WTC11 (cell line): ENCODE measurements around the gene CCS.

Experiments
- ATF1 ChIP-seq: sonication (generic); formaldehyde crosslinking; IDR thresholded peaks from 2 replicates; pipeline ENCODE4 v1.8.1; 2023; ENCODE audit warnings: mild to moderate bottlenecking, moderate library complexity, missing genetic modification reagents
- CTCF ChIP-seq: fragments of 200-600 bp; IDR thresholded peaks from 2 replicates; pipeline ENCODE4 v1.8.0; 2022; ENCODE audit warnings: antibody characterized with exemption
- FOXP4 ChIP-seq: sonication (generic); formaldehyde crosslinking; IDR thresholded peaks from 2 replicates; pipeline ENCODE4 v1.8.0; 2022; ENCODE audit warnings: mild to moderate bottlenecking, missing genetic modification reagents
- MLX ChIP-seq: sonication (generic); formaldehyde crosslinking; IDR thresholded peaks from 2 replicates; pipeline ENCODE4 v1.8.1; 2023; ENCODE audit warnings: mild to moderate bottlenecking, missing genetic modification reagents, moderate library complexity
- TEAD1 ChIP-seq: sonication (generic); formaldehyde crosslinking; IDR thresholded peaks from 2 replicates; pipeline ENCODE4 v1.8.0; 2022; ENCODE audit warnings: mild to moderate bottlenecking, missing genetic modification reagents
- ZNF416 ChIP-seq: fragments of 250-450 bp; sonication (Bioruptor Pico); IDR thresholded peaks from 2 replicates; pipeline ENCODE4 v1.9.0; 2021; ENCODE audit warnings: mild to moderate bottlenecking, inconsistent platforms
- TF ChIP-seq, protein P1 (sequence below): fragments of 250-450 bp; sonication (Bioruptor Pico); IDR thresholded peaks from 2 replicates; pipeline ENCODE4 v2.1.2; 2022; ENCODE audit warnings: mild to moderate bottlenecking, moderate library complexity
- TF ChIP-seq, protein P2 (sequence below): sonication (generic); formaldehyde crosslinking; IDR thresholded peaks from 2 replicates; pipeline ENCODE4 v1.8.0; 2023; ENCODE audit warnings: missing genetic modification reagents

GRCh38 chr11:66625041-66625751 is 32.2 kb downstream of the CCS start:
- TF ChIP-seq MLX (no peak), TEAD1 (CRISPR knock-in tag) (no peak), CTCF (no peak), FOXP4 (no peak), ZNF416 (CRISPR knock-in tag) (no peak), ATF1 (CRISPR knock-in tag) (no peak)
- TF ChIP-seq, protein P1, sequence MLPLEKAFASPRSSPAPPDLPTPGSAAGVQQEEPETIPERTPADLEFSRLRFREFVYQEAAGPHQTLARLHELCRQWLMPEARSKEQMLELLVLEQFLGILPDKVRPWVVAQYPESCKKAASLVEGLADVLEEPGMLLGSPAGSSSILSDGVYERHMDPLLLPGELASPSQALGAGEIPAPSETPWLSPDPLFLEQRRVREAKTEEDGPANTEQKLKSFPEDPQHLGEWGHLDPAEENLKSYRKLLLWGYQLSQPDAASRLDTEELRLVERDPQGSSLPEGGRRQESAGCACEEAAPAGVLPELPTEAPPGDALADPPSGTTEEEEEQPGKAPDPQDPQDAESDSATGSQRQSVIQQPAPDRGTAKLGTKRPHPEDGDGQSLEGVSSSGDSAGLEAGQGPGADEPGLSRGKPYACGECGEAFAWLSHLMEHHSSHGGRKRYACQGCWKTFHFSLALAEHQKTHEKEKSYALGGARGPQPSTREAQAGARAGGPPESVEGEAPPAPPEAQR, result no peak
- TF ChIP-seq, protein P2, sequence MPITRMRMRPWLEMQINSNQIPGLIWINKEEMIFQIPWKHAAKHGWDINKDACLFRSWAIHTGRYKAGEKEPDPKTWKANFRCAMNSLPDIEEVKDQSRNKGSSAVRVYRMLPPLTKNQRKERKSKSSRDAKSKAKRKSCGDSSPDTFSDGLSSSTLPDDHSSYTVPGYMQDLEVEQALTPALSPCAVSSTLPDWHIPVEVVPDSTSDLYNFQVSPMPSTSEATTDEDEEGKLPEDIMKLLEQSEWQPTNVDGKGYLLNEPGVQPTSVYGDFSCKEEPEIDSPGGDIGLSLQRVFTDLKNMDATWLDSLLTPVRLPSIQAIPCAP (CRISPR knock-in tag), result no peak
